IMR-90 (cell line): Measurements from ENCODE around the gene MPL. TPM values are rescaled to one million over a fixed set of nuclear protein-coding genes. Genes with fewer than 3 reads are reported as not detected.

Source experiments
- ATAC-seq: fragments of 200-7000 bp; cut with Tn5 transposase; 2 replicates; pipeline ENCODE4 v1.9.1; 2020; ENCODE audit warnings: low read depth, mild to moderate bottlenecking, moderate library complexity
- BruUV-seq: library from RNA; stranded (reverse); fragments of 400-500 nt; replicated peaks from 2 replicates; lab custom pipeline; 2021; lab: Mats Ljungman, UMichigan
- CTCF ChIA-PET: fragments of 300-600 bp; formaldehyde crosslinking; extraction: SDS; loops from one replicate; lab custom pipeline; 2021; ENCODE audit warnings: antibody characterized with exemption; lab: Yijun Ruan, JAX
- POLR2A ChIA-PET: fragments of 300-600 bp; sonication (Branson Sonifier 250); formaldehyde crosslinking; loops from one replicate; lab custom pipeline; 2022; ENCODE audit warnings: antibody characterized with exemption; ENCODE audit not compliant: unreplicated experiment; lab: Charles Lee
- DNase-seq: peaks from one replicate; pipeline ENCODE4 v3.0.0; 2013
- H2AFZ ChIP-seq: replicated peaks from 2 replicates; pipeline ENCODE3; 2013; ENCODE audit warnings: low read length, mild to moderate bottlenecking; ENCODE audit not compliant: poor library complexity
- H2AK5ac ChIP-seq: 2 replicates; pipeline ENCODE4 v1.6.1; 2013; ENCODE audit warnings: low read depth, low read length, inconsistent platforms
- H2AK9ac ChIP-seq: replicated peaks from 2 replicates; pipeline ENCODE3; 2013; ENCODE audit warnings: mild to moderate bottlenecking, low read depth, low read length, moderate library complexity; ENCODE audit not compliant: poor library complexity
- H2BK120ac ChIP-seq: 2 replicates; pipeline ENCODE4 v1.6.1; 2013; ENCODE audit warnings: low read depth, low read length, inconsistent platforms
- H2BK15ac ChIP-seq: 3 replicates; pipeline ENCODE4 v1.6.1; 2013; ENCODE audit warnings: low read depth, low read length, inconsistent platforms
- H2BK20ac ChIP-seq: 2 replicates; pipeline ENCODE4 v1.6.1; 2013; ENCODE audit warnings: low read depth, mild to moderate bottlenecking, inconsistent platforms, low read length, moderate library complexity
- H2BK5ac ChIP-seq: 2 replicates; pipeline ENCODE4 v1.6.1; 2013; ENCODE audit warnings: mild to moderate bottlenecking, low read depth, low read length, inconsistent platforms; ENCODE audit not compliant: poor library complexity, severe bottlenecking
- H3K14ac ChIP-seq: replicated peaks from 2 replicates; pipeline ENCODE4 v1.6.1; 2013; ENCODE audit warnings: low read depth, low read length, inconsistent platforms
- H3K18ac ChIP-seq: 2 replicates; pipeline ENCODE4 v1.6.1; 2013; ENCODE audit warnings: low read depth, low read length, control low read depth
- H3K23ac ChIP-seq: 2 replicates; pipeline ENCODE4 v1.6.1; 2013; ENCODE audit warnings: low read depth, low read length, inconsistent platforms
- H3K27ac ChIP-seq: 2 replicates; pipeline ENCODE4 v1.5.1; 2013; ENCODE audit warnings: mild to moderate bottlenecking, control low read depth, low read length; ENCODE audit not compliant: insufficient read depth
- H3K27me3 ChIP-seq: 2 replicates; pipeline ENCODE4 v1.6.1; 2013; ENCODE audit warnings: low read length; ENCODE audit not compliant: control insufficient read depth, insufficient read depth
- H3K36me3 ChIP-seq: 2 replicates; pipeline ENCODE4 v1.6.1; 2013; ENCODE audit warnings: low read length, mixed read lengths; ENCODE audit not compliant: control insufficient read depth, insufficient read depth
- H3K4ac ChIP-seq: 2 replicates; pipeline ENCODE4 v1.6.1; 2013; ENCODE audit warnings: low read depth, low read length, inconsistent platforms
- H3K4me1 ChIP-seq: 2 replicates; pipeline ENCODE4 v1.6.1; 2013; ENCODE audit warnings: low read length, mixed read lengths; ENCODE audit not compliant: control insufficient read depth, insufficient read depth
- H3K4me2 ChIP-seq: 2 replicates; pipeline ENCODE4 v1.6.1; 2013; ENCODE audit warnings: low read depth, mild to moderate bottlenecking, control low read depth, low read length, moderate library complexity
- H3K4me3 ChIP-seq: 2 replicates; pipeline ENCODE4 v1.5.1; 2013; ENCODE audit warnings: low read depth, mild to moderate bottlenecking, control low read depth, low read length, moderate library complexity; ENCODE audit not compliant: insufficient read depth
- H3K56ac ChIP-seq: 2 replicates; pipeline ENCODE4 v1.6.1; 2013; ENCODE audit warnings: low read length, inconsistent platforms; ENCODE audit not compliant: insufficient read depth; ENCODE audit errors: extremely low read depth
- H3K79me1 ChIP-seq, 2 experiments: 2 replicates each; pipeline ENCODE4 v1.6.1; 2013; ENCODE audit warnings: low read length in 2 of 2, inconsistent platforms in 1 of 2, low read depth in 1 of 2
- H3K9ac ChIP-seq: 2 replicates; pipeline ENCODE4 v1.6.1; 2013; ENCODE audit warnings: low read depth, low read length, control low read depth
- H3K9me1 ChIP-seq: 2 replicates; pipeline ENCODE4 v1.6.1; 2013; ENCODE audit warnings: low read length, inconsistent platforms; ENCODE audit not compliant: insufficient read depth
- H3K9me3 ChIP-seq: 2 replicates; pipeline ENCODE4 v1.6.1; 2013; ENCODE audit warnings: low read length; ENCODE audit not compliant: control insufficient read depth, insufficient read depth
- H4K20me1 ChIP-seq: 2 replicates; pipeline ENCODE4 v1.6.1; 2013; ENCODE audit warnings: low read length, inconsistent platforms; ENCODE audit not compliant: insufficient read depth
- H4K5ac ChIP-seq: 2 replicates; pipeline ENCODE4 v1.6.1; 2013; ENCODE audit warnings: mild to moderate bottlenecking, low read depth, low read length, control low read depth
- H4K8ac ChIP-seq, 2 experiments: 2 replicates each; pipeline ENCODE4 v1.6.1; 2013; ENCODE audit warnings: low read depth in 2 of 2, low read length in 2 of 2, control low read depth in 1 of 2, inconsistent platforms in 1 of 2
- H4K91ac ChIP-seq: 2 replicates; pipeline ENCODE4 v1.6.1; 2013; ENCODE audit warnings: low read depth, low read length, inconsistent platforms; ENCODE audit not compliant: insufficient read depth
- BHLHE40 ChIP-seq: fragments of 150-350 bp; IDR thresholded peaks from 2 replicates; pipeline ENCODE4 v1.6.1; 2016; ENCODE audit warnings: mild to moderate bottlenecking, low read depth, low read length
- CEBPB ChIP-seq: IDR thresholded peaks from 2 replicates; pipeline ENCODE4 v1.6.1; 2012; ENCODE audit warnings: low read depth, low read length, improper control_type of control experiment
- CHD1 ChIP-seq: IDR thresholded peaks from 2 replicates; pipeline ENCODE4 v1.6.1; 2012; ENCODE audit warnings: low read depth, low read length, improper control_type of control experiment
- MXI1 ChIP-seq: IDR thresholded peaks from 2 replicates; pipeline ENCODE4 v1.6.1; 2012; ENCODE audit warnings: low read depth, mild to moderate bottlenecking, low read length, moderate library complexity, borderline replicate concordance
- POLR2A ChIP-seq: IDR thresholded peaks from 2 replicates; pipeline ENCODE4 v1.6.1; 2012; ENCODE audit warnings: mild to moderate bottlenecking, low read depth, low read length
- RCOR1 ChIP-seq: IDR thresholded peaks from 2 replicates; pipeline ENCODE4 v1.6.1; 2012; ENCODE audit warnings: mild to moderate bottlenecking, low read length, improper control_type of control experiment; ENCODE audit not compliant: insufficient replicate concordance
- SMC3 ChIP-seq: fragments of 150-350 bp; IDR thresholded peaks from 2 replicates; pipeline ENCODE4 v1.6.1; 2016; ENCODE audit warnings: low read depth, mild to moderate bottlenecking, antibody characterized with exemption, low read length, moderate library complexity
- WGBS, 2 experiments: methylation state at CpG; one replicate each; pipeline versions ENCODE4 v1.1.5 to v1.1.7; 2013; ENCODE audit warnings: missing lambda C conversion rate in 2 of 2; ENCODE audit not compliant: insufficient read length in 1 of 2; ENCODE audit errors: extremely low coverage in 2 of 2; 5-methylcytosine and 5-hydroxymethylcytosine counted together
- dilution Hi-C: fragments of 300-500 bp; cut with HindIII; formaldehyde crosslinking; loops from one replicate; pipeline ENCODE4 v1.14.3; 2018; ENCODE audit warnings: low sequenced_read_pairs; ENCODE audit not compliant: unreplicated experiment
- in situ Hi-C: fragments of 300-500 bp; cut with MboI; formaldehyde crosslinking; loops from 3 replicates; pipeline ENCODE4 v1.14.3; 2019; ENCODE audit warnings: low sequenced_read_pairs, inconsistent platforms, mixed read lengths
- intact Hi-C: fragments of 100-400 bp; cut with micrococcal nuclease; formaldehyde crosslinking; loops from 2 replicates; pipeline ENCODE4 v1.10.0; 2022
- polyA plus RNA-seq, 3 experiments: library from polyadenylated mRNA; depleted of rRNA; stranded (reverse); fragments of >200 nt; gene quantifications; 2 replicates each; pipeline ENCODE4 v1.2.3, GENCODE V29; 2012; ENCODE audit warnings: low replicate concordance in 1 of 3
- total RNA-seq: library from RNA; depleted of rRNA; stranded (reverse); fragments of >200 nt; gene quantifications from 2 replicates; pipeline ENCODE4 v1.2.3, GENCODE V29; 2012
- TF ChIP-seq, protein P1 (sequence below): conservative IDR thresholded peaks from 2 replicates; pipeline ENCODE4 v1.5.1; 2012; ENCODE audit warnings: mild to moderate bottlenecking, low read depth, low read length, improper control_type of control experiment
- TF ChIP-seq, protein P2 (sequence below): fragments of 150-350 bp; IDR thresholded peaks from 2 replicates; pipeline ENCODE4 v1.6.1; 2017; ENCODE audit warnings: mild to moderate bottlenecking, antibody characterized with exemption, low read length, low read depth

The MPL gene
- total and polyA plus RNA-seq, 2 of the 4 experiments (the other 2 are of a cell fraction), result 0.12 TPM; not detected in 1

DNA sequence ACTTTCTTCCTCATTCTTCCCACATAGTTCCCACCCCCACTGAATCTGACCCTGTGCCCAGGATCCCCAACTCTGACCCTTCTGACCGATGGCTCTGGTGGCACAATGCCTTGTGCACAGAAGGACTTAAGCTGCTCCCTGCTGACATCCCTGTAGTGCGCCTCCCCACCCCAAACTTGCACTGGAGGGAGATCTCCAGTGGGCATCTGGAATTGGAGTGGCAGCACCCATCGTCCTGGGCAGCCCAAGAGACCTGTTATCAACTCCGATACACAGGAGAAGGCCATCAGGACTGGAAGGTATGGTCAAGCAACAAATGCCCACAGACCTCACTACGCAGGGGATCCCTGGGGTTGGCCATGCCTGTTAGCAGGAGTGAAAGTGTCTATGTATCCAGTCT lies 9.0 kb downstream of the MPL start:
- BruUV-seq, result no TSS peak
- H3K18ac ChIP-seq, result no peak overlapping the region
- H2BK20ac ChIP-seq, result no peak overlapping the region
- intact Hi-C loops (no loop called here), dilution Hi-C loops (no loop called here), in situ Hi-C loops (no loop called here)
- H4K8ac ChIP-seq, result no peak overlapping the region
- 0 out of 2 replicates have a peak, but pooled peaks cover 7% of the 10 kb centered on the region for H3K27me3 ChIP-seq
- CTCF ChIA-PET, result no interaction called here
- no peak overlapping the region for H3K4me3 ChIP-seq
- no peak overlapping the region for H4K5ac ChIP-seq
- H3K79me1 ChIP-seq, result no peaks in the 10 kb centered on the region
- H3K9me3 ChIP-seq, result no peaks in the 10 kb centered on the region
- POLR2A ChIA-PET, result no interaction called here
- no peak overlapping the region for H3K4me2 ChIP-seq
- H3K56ac ChIP-seq, result no peak overlapping the region
- H2BK15ac ChIP-seq, result no peak overlapping the region
- peaks cover 18% of the 10 kb centered on the region for H3K4me1 ChIP-seq
- DNase-seq (no peak), ATAC-seq (no peak)
- no peak overlapping the region for H3K23ac ChIP-seq
- no peak overlapping the region for H4K91ac ChIP-seq
- TF ChIP-seq CEBPB, result no peak
- TF ChIP-seq RCOR1, result no peak
- TF ChIP-seq MXI1, result no peak
- no peak for TF ChIP-seq POLR2A
- TF ChIP-seq SMC3, result no peak
- no peak for TF ChIP-seq BHLHE40
- TF ChIP-seq, protein P1, sequence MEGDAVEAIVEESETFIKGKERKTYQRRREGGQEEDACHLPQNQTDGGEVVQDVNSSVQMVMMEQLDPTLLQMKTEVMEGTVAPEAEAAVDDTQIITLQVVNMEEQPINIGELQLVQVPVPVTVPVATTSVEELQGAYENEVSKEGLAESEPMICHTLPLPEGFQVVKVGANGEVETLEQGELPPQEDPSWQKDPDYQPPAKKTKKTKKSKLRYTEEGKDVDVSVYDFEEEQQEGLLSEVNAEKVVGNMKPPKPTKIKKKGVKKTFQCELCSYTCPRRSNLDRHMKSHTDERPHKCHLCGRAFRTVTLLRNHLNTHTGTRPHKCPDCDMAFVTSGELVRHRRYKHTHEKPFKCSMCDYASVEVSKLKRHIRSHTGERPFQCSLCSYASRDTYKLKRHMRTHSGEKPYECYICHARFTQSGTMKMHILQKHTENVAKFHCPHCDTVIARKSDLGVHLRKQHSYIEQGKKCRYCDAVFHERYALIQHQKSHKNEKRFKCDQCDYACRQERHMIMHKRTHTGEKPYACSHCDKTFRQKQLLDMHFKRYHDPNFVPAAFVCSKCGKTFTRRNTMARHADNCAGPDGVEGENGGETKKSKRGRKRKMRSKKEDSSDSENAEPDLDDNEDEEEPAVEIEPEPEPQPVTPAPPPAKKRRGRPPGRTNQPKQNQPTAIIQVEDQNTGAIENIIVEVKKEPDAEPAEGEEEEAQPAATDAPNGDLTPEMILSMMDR, result no peak
- TF ChIP-seq, protein P2, sequence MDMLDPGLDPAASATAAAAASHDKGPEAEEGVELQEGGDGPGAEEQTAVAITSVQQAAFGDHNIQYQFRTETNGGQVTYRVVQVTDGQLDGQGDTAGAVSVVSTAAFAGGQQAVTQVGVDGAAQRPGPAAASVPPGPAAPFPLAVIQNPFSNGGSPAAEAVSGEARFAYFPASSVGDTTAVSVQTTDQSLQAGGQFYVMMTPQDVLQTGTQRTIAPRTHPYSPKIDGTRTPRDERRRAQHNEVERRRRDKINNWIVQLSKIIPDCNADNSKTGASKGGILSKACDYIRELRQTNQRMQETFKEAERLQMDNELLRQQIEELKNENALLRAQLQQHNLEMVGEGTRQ, result no peak
- no peak for TF ChIP-seq CHD1
- H3K27ac ChIP-seq, result no peak overlapping the region
- no peak overlapping the region; the same call in 1 of the 2 replicates for H2AK5ac ChIP-seq
- peaks cover 19% of the 10 kb centered on the region for H3K9me1 ChIP-seq
- no peak overlapping the region for H2AK9ac ChIP-seq
- no peaks in the 10 kb centered on the region for H3K36me3 ChIP-seq
- no peak overlapping the region for H2AFZ ChIP-seq
- H3K9ac ChIP-seq, result no peak overlapping the region
- 82% methylated on average over 4 of the region's 5 CpGs; no CpG with 5 or more reads in 1 of the 2 experiments for WGBS, 2 experiments
- no peak overlapping the region for H2BK5ac ChIP-seq
- peaks cover 3% of the 10 kb centered on the region; the same call in 1 of the 2 replicates for H4K20me1 ChIP-seq
- H3K4ac ChIP-seq, result no peak overlapping the region
- no peak overlapping the region for H3K14ac ChIP-seq
- no peak overlapping the region for H2BK120ac ChIP-seq
